Activated T-cell treated with anti-CD3 and anti-CD28 coated beads for 1 hour (primary cell): ENCODE measurements around the gene FSIP1.

ENCODE experiments used
- DNase-seq: peaks from one replicate; pipeline ENCODE4 v3.0.0-alpha.2; 2020; ENCODE audit warnings: low read depth

Gene FSIP1

GRCh38 chr15:39684233-39684632 is 98.4 kb downstream of the FSIP1 start:
- DNase-seq, result no peak

DNA sequence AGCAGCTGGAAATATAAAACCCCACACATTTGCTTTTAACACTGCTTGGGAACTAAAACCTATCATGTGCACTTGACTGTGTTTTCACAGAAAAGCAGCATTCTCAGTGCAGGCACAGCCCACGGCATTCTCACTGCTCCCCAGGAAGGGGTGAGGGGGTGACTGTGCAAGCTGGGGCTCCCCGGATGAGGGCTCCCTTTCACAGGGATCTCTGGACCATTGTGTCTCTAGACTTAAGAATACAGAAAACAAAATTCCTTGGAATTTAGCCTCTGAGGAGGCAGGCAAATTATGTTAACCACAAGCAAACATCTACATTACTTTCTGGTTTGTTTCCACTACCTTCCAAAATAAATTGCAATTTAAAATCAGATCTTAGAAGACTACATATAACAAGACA is 100.3 kb downstream of the FSIP1 start:
- no peak for DNase-seq

DNA sequence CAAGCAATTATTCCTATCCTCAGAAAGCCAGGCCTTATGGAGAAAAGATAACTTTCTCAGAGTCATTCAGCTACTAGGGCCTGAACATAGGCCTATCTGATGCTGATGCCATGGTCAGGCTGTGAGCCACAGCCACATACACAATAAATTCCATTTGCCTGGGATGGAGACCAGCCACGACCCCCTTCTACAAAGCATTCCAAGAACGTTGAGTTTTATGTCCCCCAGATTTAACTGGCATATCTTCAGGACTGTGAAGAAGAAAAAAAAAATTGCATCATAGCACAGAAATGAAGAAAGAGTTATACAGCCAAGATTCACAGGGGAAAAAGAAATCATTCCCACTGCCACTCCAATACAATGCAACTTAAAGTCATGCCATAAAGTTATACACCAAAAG is 101.8 kb downstream of the FSIP1 start:
- no peak for DNase-seq

- no peak for DNase-seq
Observed at GRCh38 chr15:39672666-39673065, 110.0 kb downstream of the FSIP1 start.

DNA sequence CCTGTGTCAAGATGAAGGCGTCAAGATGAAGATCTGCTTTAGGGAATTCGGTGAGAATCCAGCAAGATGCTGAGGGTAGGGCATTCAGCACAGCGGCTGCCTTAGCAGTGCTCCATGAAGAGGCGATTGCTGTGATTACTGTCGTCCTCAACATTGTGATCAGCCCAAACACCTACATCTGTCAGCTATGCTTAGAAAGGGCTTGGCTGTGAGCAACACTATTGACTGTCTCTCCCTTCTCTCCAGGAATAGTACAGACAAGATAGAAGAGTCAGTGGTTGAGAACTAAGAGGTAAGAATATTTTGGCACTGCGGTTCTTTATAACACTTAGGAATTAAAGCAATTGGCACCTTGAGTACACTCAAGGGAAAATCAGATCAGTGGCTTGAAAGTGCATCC is 110.5 kb downstream of the FSIP1 start:
- no peak for DNase-seq

DNA sequence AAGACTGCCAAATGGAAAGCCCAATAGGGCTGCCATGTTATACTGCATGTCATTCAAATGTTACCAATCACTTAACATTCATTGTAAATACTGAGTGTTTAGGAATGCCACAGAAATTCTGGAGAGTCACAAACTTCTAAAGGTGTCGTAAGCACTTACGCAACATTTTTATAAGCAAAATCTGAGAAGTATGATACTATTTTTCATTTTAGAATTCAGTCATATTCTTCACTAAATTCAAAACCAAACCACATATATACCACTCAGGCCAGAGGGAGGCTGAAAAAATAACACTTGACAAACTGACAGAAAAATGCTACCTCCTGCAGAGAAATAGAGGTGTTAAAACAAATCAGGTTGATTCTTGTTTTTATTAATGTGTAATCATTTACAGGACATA is 112.0 kb downstream of the FSIP1 start:
- DNase-seq, result no peak

DNA sequence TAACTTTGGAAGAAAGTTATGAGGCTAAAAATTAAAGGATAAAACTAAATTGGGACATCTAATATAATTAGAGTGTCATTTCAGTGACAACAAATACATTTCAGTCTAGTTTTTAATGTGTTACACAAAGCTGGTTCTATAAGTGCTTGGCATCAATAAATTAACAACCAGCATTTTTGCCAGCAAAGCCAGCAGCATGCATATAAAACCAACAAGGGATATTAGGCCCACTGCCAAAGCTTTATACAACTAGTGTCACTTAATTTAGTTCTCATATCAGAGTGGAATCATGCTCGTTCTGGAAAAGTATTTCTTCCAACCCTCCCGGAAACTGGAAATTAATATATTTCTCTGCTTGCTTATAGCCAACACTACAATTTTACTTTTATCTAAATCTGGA is 113.0 kb downstream of the FSIP1 start:
- DNase-seq, result no peak

- no peak for DNase-seq
Observed at GRCh38 chr15:39669241-39669640, 113.4 kb downstream of the FSIP1 start.

DNA sequence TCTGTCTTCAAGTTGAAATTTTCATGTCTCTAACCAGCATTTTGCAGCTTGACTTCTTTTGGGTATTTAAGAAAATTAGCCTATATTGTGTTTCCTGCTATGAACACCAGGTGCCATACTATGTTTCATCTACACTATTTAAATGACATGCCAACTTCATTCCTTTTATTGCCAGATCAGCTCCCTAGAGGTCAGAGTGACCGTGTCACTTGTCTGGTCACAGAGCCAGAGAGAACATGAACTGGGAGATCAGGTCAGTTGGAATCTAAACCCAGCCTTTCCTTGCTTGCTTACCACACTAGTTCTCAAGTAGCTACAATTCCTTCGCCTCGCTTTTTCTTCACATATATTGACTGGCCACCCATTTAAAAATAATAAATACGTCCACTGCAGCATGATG is 114.2 kb downstream of the FSIP1 start:
- no peak for DNase-seq

GRCh38 chr15:39667382-39668127 is 115.1 kb downstream of the FSIP1 start:
- DNase-seq, result no peak

- no peak for DNase-seq
Observed at GRCh38 chr15:39666677-39667076, 116.0 kb downstream of the FSIP1 start.

- no peak for DNase-seq
Observed at GRCh38 chr15:39665629-39666250, 116.9 kb downstream of the FSIP1 start.

- no peak for DNase-seq
Observed at GRCh38 chr15:39663704-39664250, 118.9 kb downstream of the FSIP1 start.

DNA sequence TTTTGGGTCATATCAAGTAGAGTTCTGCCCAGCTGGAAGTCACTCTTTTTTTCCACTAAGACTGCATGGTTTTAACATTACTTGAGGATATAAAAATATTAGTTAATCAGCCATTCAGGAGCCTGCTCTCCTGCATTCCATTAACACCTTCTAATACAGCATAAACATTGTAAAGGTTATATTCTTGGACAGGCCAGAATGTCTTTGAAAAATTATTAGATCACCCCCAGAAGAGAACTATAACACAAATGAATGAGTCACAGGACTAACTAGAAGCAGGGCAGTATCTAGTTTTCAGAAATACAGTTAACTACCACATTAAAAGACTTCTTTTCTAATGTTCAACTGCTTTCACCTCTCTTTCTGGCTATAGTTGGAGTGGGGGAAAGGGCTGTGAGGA is 120.9 kb downstream of the FSIP1 start:
- DNase-seq, result no peak

DNA sequence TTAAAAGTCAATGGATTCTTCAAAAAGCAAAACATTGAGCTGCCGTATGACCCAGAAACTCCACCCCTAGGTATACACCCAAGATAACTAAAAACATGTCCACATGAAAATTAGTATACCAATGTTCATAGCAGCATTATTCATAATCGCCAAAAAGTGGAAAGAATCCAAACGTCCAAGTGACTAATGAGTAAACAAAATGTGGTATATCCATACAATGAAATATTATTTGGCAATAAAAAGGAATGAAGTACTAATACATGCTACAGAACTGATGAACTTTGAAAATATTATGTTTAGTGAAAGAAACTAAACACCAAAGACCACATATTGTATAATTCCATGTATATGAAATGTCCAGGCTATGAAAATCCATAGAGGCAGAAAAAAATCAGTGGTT is 123.9 kb downstream of the FSIP1 start:
- DNase-seq, result no peak

GRCh38 chr15:39657668-39658067 is 125.0 kb downstream of the FSIP1 start:
- no peak for DNase-seq

DNA sequence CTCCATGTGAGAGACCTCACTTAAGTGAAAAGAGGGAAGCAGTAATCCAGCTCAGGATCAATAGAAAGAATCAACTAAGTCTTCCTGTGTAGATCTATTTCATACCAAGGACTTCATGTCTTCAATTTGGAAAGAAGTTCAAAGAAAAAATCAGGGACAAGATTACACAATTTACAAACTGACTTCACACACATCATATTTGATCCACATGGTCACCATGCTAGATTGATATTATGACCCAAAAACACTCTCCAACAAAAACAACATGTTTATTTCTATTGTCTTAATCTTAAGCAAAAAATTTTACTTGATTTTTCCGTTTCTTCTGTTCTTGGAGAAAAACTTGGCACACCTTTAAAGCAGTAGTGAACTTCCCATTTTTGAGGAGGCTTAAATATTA is 125.5 kb downstream of the FSIP1 start:
- no peak for DNase-seq

- no peak for DNase-seq
Observed at GRCh38 chr15:39654304-39654703, 128.3 kb downstream of the FSIP1 start.

DNA sequence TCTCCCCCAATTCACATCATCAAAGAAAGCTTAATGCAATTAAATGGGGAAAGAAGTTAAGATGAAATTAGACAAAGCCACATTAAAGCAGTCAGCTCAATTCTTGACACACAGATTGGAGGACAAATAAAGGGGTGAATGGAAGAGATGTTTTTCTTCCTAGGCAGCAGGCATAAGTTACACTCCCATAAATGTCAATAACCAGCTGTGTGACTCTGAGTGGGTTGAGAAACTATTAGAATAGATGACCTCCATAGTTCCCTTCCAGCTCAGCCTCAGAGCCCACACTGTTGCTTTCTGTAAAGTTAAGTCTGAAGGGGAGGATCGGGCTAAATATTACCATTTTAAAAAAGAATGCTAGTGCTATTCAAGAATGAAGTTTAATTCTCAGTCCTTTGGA is 130.8 kb downstream of the FSIP1 start:
- no peak for DNase-seq

DNA sequence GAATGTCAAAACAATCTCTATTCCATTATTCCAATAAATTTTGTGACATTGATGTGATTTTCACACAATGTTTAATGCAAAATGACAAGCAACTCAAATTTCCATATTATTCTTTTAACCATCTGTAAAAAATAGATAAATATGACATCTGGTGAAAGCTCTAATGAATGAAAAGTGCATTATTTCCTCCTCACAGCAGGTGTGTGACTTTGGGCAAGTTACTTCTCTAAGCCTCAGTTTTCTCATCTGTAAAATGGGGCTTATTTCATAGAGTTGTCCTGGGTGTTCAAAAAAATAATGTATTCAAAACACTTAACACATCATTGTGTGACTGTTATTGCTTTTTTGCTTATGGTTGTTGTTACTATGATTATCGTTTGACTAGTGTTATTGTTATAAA is 131.3 kb downstream of the FSIP1 start:
- DNase-seq, result no peak

DNA sequence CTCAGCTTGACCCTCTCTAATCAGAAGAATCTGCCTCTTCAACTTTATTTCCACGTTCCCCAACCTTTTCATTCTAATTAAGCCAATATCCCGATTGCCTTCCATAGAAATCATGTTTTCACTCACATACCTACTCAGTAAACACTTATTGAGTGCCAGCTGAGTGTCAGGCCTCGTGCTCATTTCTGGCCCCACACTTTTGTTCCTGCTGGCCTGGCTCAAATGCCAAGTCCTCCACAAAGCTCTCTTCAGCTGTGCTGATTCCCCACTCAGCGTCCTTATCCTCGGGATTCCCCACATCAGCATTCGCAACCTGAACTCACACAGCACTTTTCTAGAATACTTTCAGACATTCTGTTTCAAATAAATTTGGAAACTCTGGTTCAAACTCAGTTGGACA is 132.9 kb downstream of the FSIP1 start:
- DNase-seq, result no peak

DNA sequence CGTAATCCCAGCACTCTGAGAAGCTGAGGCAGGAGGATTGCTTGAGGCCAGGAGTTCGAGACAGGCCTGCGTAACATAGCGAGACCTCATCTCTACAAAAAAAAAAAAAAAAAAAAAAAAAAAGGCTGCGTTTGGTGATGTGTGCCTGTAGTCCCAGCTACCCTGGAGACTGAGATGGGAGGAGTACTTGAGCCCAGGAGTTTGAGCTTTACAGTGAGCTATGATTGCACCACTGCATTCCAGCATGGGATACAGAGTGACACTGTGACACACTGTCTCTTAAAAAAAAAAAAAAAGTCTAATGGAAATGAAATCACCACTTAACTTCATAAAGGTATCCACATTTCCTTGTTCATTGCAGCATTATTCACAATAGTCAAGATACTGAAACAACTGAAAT is 136.2 kb downstream of the FSIP1 start:
- no peak for DNase-seq

GRCh38 chr15:39645976-39646257 is 136.7 kb downstream of the FSIP1 start:
- DNase-seq, result no peak
